H1 (cell line): Measurements from ENCODE around the gene BZW2. TPM values are rescaled to one million over a fixed set of nuclear protein-coding genes. Genes with fewer than 3 reads are reported as not detected.

Experiments
- CTCF ChIA-PET: fragments of 300-600 bp; sonication (Branson Sonifier 250); formaldehyde crosslinking; loops from one replicate; lab custom pipeline; 2021; ENCODE audit not compliant: partially characterized antibody; lab: Charles Lee
- POLR2A ChIA-PET: fragments of 300-600 bp; sonication (Branson Sonifier 250); formaldehyde crosslinking; loops from one replicate; lab custom pipeline; 2021; ENCODE audit warnings: inconsistent platforms; ENCODE audit not compliant: partially characterized antibody; lab: Charles Lee
- DNase-seq, 2 experiments: peaks; one replicate each; pipeline versions ENCODE4 v3.0.0 to v3.0.0-alpha.2; 2010 to 2022; ENCODE audit warnings: low spot score in 2 of 2, low read depth in 1 of 2, mixed read lengths in 1 of 2
- FAIRE-seq: peaks from 2 replicates; lab custom pipeline; 2011; peaks lifted over from hg19 to GRCh38; lab: Jason Lieb, UNC
- H2AFZ ChIP-seq: 2 replicates; pipeline ENCODE4 v1.8.1; 2012; ENCODE audit warnings: low read length, inconsistent platforms
- H2AK5ac ChIP-seq: 2 replicates; pipeline ENCODE4 v1.6.1; 2013; ENCODE audit warnings: low read depth, low read length
- H2BK120ac ChIP-seq: replicated peaks from 2 replicates; pipeline ENCODE3; 2013; ENCODE audit warnings: low read depth, low read length, inconsistent platforms
- H2BK12ac ChIP-seq: 2 replicates; pipeline ENCODE4 v1.6.1; 2013; ENCODE audit warnings: low read depth, low read length
- H2BK15ac ChIP-seq: 2 replicates; pipeline ENCODE4 v1.6.1; 2013; ENCODE audit warnings: low read length
- H2BK20ac ChIP-seq: 2 replicates; pipeline ENCODE4 v1.6.1; 2013; ENCODE audit warnings: low read length
- H2BK5ac ChIP-seq: 2 replicates; pipeline ENCODE4 v1.6.1; 2013; ENCODE audit warnings: low read depth, low read length
- H3K14ac ChIP-seq: 2 replicates; pipeline ENCODE4 v1.6.1; 2013; ENCODE audit warnings: inconsistent platforms; ENCODE audit not compliant: insufficient read length
- H3K18ac ChIP-seq: 2 replicates; pipeline ENCODE4 v1.6.1; 2013; ENCODE audit warnings: low read length; ENCODE audit errors: extremely low read depth
- H3K23ac ChIP-seq: 2 replicates; pipeline ENCODE4 v1.6.1; 2013; ENCODE audit warnings: inconsistent platforms; ENCODE audit not compliant: insufficient read length
- H3K23me2 ChIP-seq: 2 replicates; pipeline ENCODE4 v1.6.1; 2013; ENCODE audit warnings: low read depth, low read length
- H3K27ac ChIP-seq: 2 replicates; pipeline ENCODE4 v1.6.1; 2011; ENCODE audit warnings: low read depth, low read length, inconsistent platforms
- H3K27me3 ChIP-seq, 4 experiments: replicated peaks in 1 of 4; 1 replicate in 1 of 4; 2 replicates in 3 of 4; pipeline versions ENCODE4 v1.6.1 to v1.8.1; 2011 to 2013; ENCODE audit warnings: low read length in 3 of 4, mild to moderate bottlenecking in 3 of 4, inconsistent platforms in 2 of 4, mixed read lengths in 2 of 4, moderate library complexity in 1 of 4; ENCODE audit not compliant: control insufficient read depth in 3 of 4, insufficient read depth in 3 of 4; ENCODE audit errors: extremely low read depth in 1 of 4
- H3K36me3 ChIP-seq, 4 experiments: 2 replicates each; pipeline versions ENCODE4 v1.6.1 to v1.8.1; 2011 to 2013; ENCODE audit warnings: mild to moderate bottlenecking in 4 of 4, low read length in 3 of 4, moderate library complexity in 2 of 4, control low read depth in 1 of 4, inconsistent platforms in 1 of 4; ENCODE audit not compliant: insufficient read depth in 4 of 4, control insufficient read depth in 2 of 4
- H3K4ac ChIP-seq: replicated peaks from 2 replicates; pipeline ENCODE3; 2013; ENCODE audit warnings: low read length, low read depth, mixed read lengths, inconsistent platforms; ENCODE audit not compliant: insufficient read length
- H3K4me1 ChIP-seq, 4 experiments: replicated peaks in 1 of 4; 1 replicate in 1 of 4; 2 replicates in 3 of 4; pipeline versions ENCODE4 v1.6.1 to v1.8.1; 2011 to 2013; ENCODE audit warnings: low read length in 3 of 4, inconsistent platforms in 2 of 4, mixed read lengths in 1 of 4; ENCODE audit not compliant: insufficient read depth in 4 of 4, control insufficient read depth in 3 of 4
- H3K4me2 ChIP-seq, 2 experiments: 2 replicates each; pipeline versions ENCODE4 v1.6.1 to v1.8.1; 2011 to 2013; ENCODE audit warnings: low read depth in 2 of 2, low read length in 2 of 2, control low read depth in 1 of 2, inconsistent platforms in 1 of 2, mild to moderate bottlenecking in 1 of 2; ENCODE audit not compliant: insufficient read depth in 1 of 2
- H3K4me3 ChIP-seq, 4 experiments: fragments of 200-600, 300-600 bp in 1 of 4; sonication (generic), shearing (Covaris generic), sonication (Bioruptor Twin) in 1 of 4; 2 replicates each; pipeline versions ENCODE4 v1.5.1 to v1.8.1; 2011 to 2016; ENCODE audit warnings: low read length in 4 of 4, low read depth in 3 of 4, control low read depth in 2 of 4, inconsistent platforms in 2 of 4, mild to moderate bottlenecking in 2 of 4, mixed read lengths in 1 of 4, moderate library complexity in 1 of 4; ENCODE audit not compliant: insufficient read depth in 2 of 4; ENCODE audit errors: extremely low read depth in 1 of 4
- H3K56ac ChIP-seq: replicated peaks from 2 replicates; pipeline ENCODE3; 2013; ENCODE audit warnings: low read depth, mild to moderate bottlenecking, mixed read lengths, low read length, inconsistent platforms; ENCODE audit not compliant: insufficient read length
- H3K79me1 ChIP-seq: 2 replicates; pipeline ENCODE4 v1.6.1; 2013; ENCODE audit warnings: low read depth, low read length, control low read depth
- H3K79me2 ChIP-seq, 2 experiments: 2 replicates each; pipeline versions ENCODE4 v1.6.1 to v1.8.1; 2012 to 2013; ENCODE audit warnings: low read length in 2 of 2, mild to moderate bottlenecking in 2 of 2, inconsistent platforms in 1 of 2; ENCODE audit not compliant: insufficient read depth in 2 of 2, control insufficient read depth in 1 of 2
- H3K9ac ChIP-seq, 4 experiments: replicated peaks in 1 of 4; 1 replicate in 1 of 4; 2 replicates in 3 of 4; pipeline versions ENCODE4 v1.6.1 to v1.8.1; 2011 to 2013; ENCODE audit warnings: low read depth in 3 of 4, low read length in 3 of 4, control low read depth in 2 of 4, mild to moderate bottlenecking in 2 of 4, moderate library complexity in 2 of 4, inconsistent platforms in 1 of 4; ENCODE audit errors: extremely low read depth in 1 of 4
- H3K9me3 ChIP-seq, 2 experiments: 2 replicates each; pipeline versions ENCODE4 v1.6.1 to v1.8.1; 2012 to 2013; ENCODE audit warnings: mild to moderate bottlenecking in 2 of 2, moderate library complexity in 2 of 2, control low read depth in 1 of 2, inconsistent platforms in 1 of 2, low read depth in 1 of 2, low read length in 1 of 2, mixed read lengths in 1 of 2; ENCODE audit not compliant: insufficient read depth in 2 of 2
- H4K20me1 ChIP-seq, 2 experiments: replicated peaks in 1 of 2; 2 replicates each; pipeline versions ENCODE3 to v1.8.1; 2011 to 2013; ENCODE audit warnings: inconsistent platforms in 2 of 2, low read length in 2 of 2, mild to moderate bottlenecking in 1 of 2; ENCODE audit not compliant: insufficient read depth in 2 of 2, control insufficient read depth in 1 of 2
- H4K5ac ChIP-seq: 2 replicates; pipeline ENCODE4 v1.6.1; 2013; ENCODE audit warnings: low read length, low read depth, mixed read lengths, inconsistent platforms; ENCODE audit not compliant: insufficient read length
- H4K8ac ChIP-seq: 2 replicates; pipeline ENCODE4 v1.8.0; 2013; ENCODE audit warnings: mild to moderate bottlenecking, moderate library complexity, low read length, inconsistent platforms; ENCODE audit not compliant: insufficient read depth; ENCODE audit errors: extremely low read depth
- H4K91ac ChIP-seq: replicated peaks from 2 replicates; pipeline ENCODE3; 2013; ENCODE audit warnings: low read length, mixed read lengths, inconsistent platforms; ENCODE audit not compliant: insufficient read length
- CREB1 ChIP-seq: IDR thresholded peaks from 2 replicates; pipeline ENCODE4 v1.6.1; 2012; ENCODE audit warnings: inconsistent platforms
- CTBP2 ChIP-seq: IDR thresholded peaks from 2 replicates; pipeline ENCODE4 v1.7.0; 2011; ENCODE audit warnings: borderline replicate concordance, mild to moderate bottlenecking, moderate library complexity, mixed read lengths, low read length; ENCODE audit not compliant: insufficient read depth, insufficient read length
- EP300 ChIP-seq, 2 experiments: IDR thresholded peaks; 1 replicate in 1 of 2; 2 replicates in 1 of 2; pipeline ENCODE4 v1.6.1; 2011 to 2012; ENCODE audit warnings: low read depth in 2 of 2, low read length in 2 of 2, mild to moderate bottlenecking in 2 of 2, borderline replicate concordance in 1 of 2, inconsistent platforms in 1 of 2, moderate library complexity in 1 of 2
- HDAC2 ChIP-seq, 2 experiments: fragments of 300-600 bp in 1 of 2; sonication (generic) in 1 of 2; IDR thresholded peaks; 2 replicates each; pipeline ENCODE4 v1.6.1; 2011 to 2012; ENCODE audit warnings: low read depth in 2 of 2, low read length in 2 of 2, mild to moderate bottlenecking in 2 of 2, moderate library complexity in 2 of 2, borderline replicate concordance in 1 of 2, inconsistent platforms in 1 of 2
- JUND ChIP-seq: IDR thresholded peaks from 2 replicates; pipeline ENCODE4 v1.6.1; 2011; ENCODE audit warnings: mild to moderate bottlenecking, improper control_type of control experiment, low read length
- POLR2A ChIP-seq, 2 experiments: IDR thresholded peaks; 1 replicate in 1 of 2; 2 replicates in 1 of 2; pipeline ENCODE4 v1.6.1; 2011; ENCODE audit warnings: low read depth in 2 of 2, low read length in 2 of 2, mild to moderate bottlenecking in 2 of 2; ENCODE audit errors: control extremely low read depth in 1 of 2
- SIN3A ChIP-seq, 2 experiments: IDR thresholded peaks in 1 of 2; conservative IDR thresholded peaks in 1 of 2; 2 replicates each; pipeline ENCODE4 v1.6.1; 2011 to 2012; ENCODE audit warnings: low read length in 2 of 2, improper control_type of control experiment in 1 of 2, low read depth in 1 of 2, mild to moderate bottlenecking in 1 of 2
- WGBS, 2 experiments: shearing (Covaris generic) in 1 of 2; methylation state at CpG; one replicate each; pipeline versions ENCODE4 v1.1.6 to v1.1.7; 2013 to 2015; ENCODE audit warnings: low lambda C conversion rate in 2 of 2, mixed read lengths in 2 of 2, inconsistent platforms in 1 of 2, low coverage in 1 of 2, missing lambda C conversion rate in 1 of 2; ENCODE audit not compliant: insufficient replicate concordance in 2 of 2, insufficient coverage in 1 of 2, insufficient read length in 1 of 2; ENCODE audit errors: extremely low coverage in 1 of 2, missing lambda C conversion rate in 1 of 2; 5-methylcytosine and 5-hydroxymethylcytosine counted together
- polyA plus RNA-seq, 7 experiments: library from polyadenylated mRNA; depleted of rRNA in 3 of 7; stranded (reverse) in 5 of 7; unstranded in 2 of 7; fragments of >200 nt in 5 of 7; fragments of 200-250 nt in 2 of 7; gene quantifications; 1 replicate in 5 of 7; 2 replicates in 1 of 7; 4 replicates in 1 of 7; pipeline versions ENCODE4 v1.2.1 to v1.2.3, GENCODE V29; 2011 to 2013; ENCODE audit warnings: missing spikeins in 2 of 7, mixed read lengths in 2 of 7
- total RNA-seq: library from RNA; stranded (reverse); fragmentation: NEBNext Ultra II Directional; extraction: Animal tissue kit (Norgen Biotek cat#: 25700); gene quantifications from 2 replicates; pipeline ENCODE4 v1.2.1, GENCODE V29; 2021
- TF ChIP-seq, protein P1 (sequence below): IDR thresholded peaks from 2 replicates; pipeline ENCODE4 v1.6.1; 2011; ENCODE audit warnings: low read depth, mild to moderate bottlenecking, low read length; ENCODE audit not compliant: insufficient read depth
- TF ChIP-seq, protein P2 (sequence below), 3 experiments: IDR thresholded peaks; 1 replicate in 2 of 3; 2 replicates in 1 of 3; pipeline versions ENCODE4 v1.5.1 to v1.6.1; 2011; ENCODE audit warnings: low read length in 3 of 3, mild to moderate bottlenecking in 3 of 3, inconsistent platforms in 2 of 3, low read depth in 1 of 3, moderate library complexity in 1 of 3; ENCODE audit not compliant: insufficient read depth in 1 of 3; ENCODE audit errors: control extremely low read depth in 1 of 3

The BZW2 gene
- total and polyA plus RNA-seq, 2 of the 8 experiments (the other 6 are each of a cell fraction or from before 2014, with no cell fraction given), result 32.3 to 103 TPM

DNA sequence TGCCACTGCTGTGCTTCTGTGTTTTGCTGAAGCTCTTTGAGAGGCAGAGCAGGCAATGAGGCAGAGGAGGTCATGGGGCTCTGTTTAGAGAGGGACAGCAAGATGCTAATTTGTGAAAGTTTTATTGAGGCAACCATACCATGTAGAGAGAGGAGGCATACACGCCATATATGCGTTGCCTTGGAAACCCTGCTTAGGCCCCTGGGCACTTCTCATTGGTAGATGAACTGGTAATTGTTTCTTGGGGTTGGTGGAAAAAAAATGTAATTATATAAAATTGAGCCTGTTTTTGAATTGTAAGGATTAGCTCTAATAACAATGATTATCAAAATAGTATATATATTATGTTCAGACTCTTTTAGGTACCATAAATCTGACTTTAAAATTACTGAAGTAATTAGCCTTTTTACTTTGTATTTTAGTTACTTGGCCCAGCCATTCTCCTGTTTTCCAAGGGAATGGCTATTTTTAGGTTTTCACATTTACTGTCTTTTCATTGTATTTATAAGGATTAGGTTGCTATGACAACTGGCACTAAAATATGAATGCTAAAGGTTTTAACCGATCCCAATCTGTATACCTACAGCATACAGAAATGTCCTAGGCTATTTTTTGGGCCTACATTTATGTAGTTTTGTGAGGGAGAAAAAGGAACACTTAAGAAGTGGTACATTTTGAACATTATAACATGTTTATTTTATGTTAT lies 52.4 kb downstream of the BZW2 start:
- Histone ChIP-seq H3K27ac (no peak overlapping the region), H3K23ac (no peak overlapping the region), H4K20me1 (peaks cover 0 to 2% of the 10 kb centered on the region in 2 experiments), H3K79me2 (no peaks in the 10 kb centered on the region), H3K4me1 (no peaks in the 10 kb centered on the region), H3K56ac (no peak overlapping the region), H2BK20ac (no peak overlapping the region), H2AFZ (no peak overlapping the region), H2AK5ac (no peak overlapping the region), H3K36me3 (peaks cover 9 to 63% (median 29%) of the 10 kb centered on the region in 4 experiments), H4K91ac (no peak overlapping the region), H3K23me2 (no peaks in the 10 kb centered on the region), H3K9ac (no peak overlapping the region), H2BK12ac (no peak overlapping the region), H2BK120ac (no peak overlapping the region), H4K5ac (no peak overlapping the region), H3K18ac (no peak overlapping the region), H3K9me3 (no peaks in the 10 kb centered on the region), H3K27me3 (no peaks in the 10 kb centered on the region), H3K4me2 (no peak overlapping the region), H3K4me3 (no peak overlapping the region), H2BK15ac (no peak overlapping the region), H3K79me1 (no peaks in the 10 kb centered on the region), H3K14ac (no peak overlapping the region), H2BK5ac (no peak overlapping the region), H4K8ac (no peak overlapping the region), H3K4ac (no peak overlapping the region)
- ChIA-PET POLR2A (no interaction called here), CTCF (interaction anchor here (1.4 to 1.5 kb wide), 2 partner anchors 101 to 223 kb away, joined by 3 read pairs; no protein-coding TSS in a partner anchor)
- WGBS, 2 experiments, result 90% methylated on average over 3 of the region's 3 CpGs; no CpG with 5 or more reads in 1 of the 2 experiments
- FAIRE-seq, result no peak
- no peak for DNase-seq
- TF ChIP-seq EP300 (IDR thresholded peaks at IDR 0.05; ENCODE audit: borderline replicate concordance in 1 of 2, low read depth in 2 of 2, low read length in 2 of 2) (no peak), CREB1 (no peak), JUND (no peak), HDAC2 (IDR thresholded peaks at IDR 0.05; ENCODE audit: borderline replicate concordance in 1 of 2, low read depth in 2 of 2, low read length in 2 of 2) (no peak), POLR2A (IDR thresholded peaks at IDR 0.05; ENCODE audit: control extremely low read depth in 1 of 2, low read depth in 2 of 2, low read length in 2 of 2) (no peak), CTBP2 (no peak), SIN3A (conservative IDR thresholded peaks at IDR 0.05 in 1 of 2, IDR thresholded peaks at IDR 0.05 in 1 of 2; ENCODE audit: low read depth in 1 of 2, low read length in 2 of 2) (no peak)
- TF ChIP-seq, protein P1, sequence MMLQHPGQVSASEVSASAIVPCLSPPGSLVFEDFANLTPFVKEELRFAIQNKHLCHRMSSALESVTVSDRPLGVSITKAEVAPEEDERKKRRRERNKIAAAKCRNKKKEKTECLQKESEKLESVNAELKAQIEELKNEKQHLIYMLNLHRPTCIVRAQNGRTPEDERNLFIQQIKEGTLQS, result no peak
- TF ChIP-seq, protein P2, sequence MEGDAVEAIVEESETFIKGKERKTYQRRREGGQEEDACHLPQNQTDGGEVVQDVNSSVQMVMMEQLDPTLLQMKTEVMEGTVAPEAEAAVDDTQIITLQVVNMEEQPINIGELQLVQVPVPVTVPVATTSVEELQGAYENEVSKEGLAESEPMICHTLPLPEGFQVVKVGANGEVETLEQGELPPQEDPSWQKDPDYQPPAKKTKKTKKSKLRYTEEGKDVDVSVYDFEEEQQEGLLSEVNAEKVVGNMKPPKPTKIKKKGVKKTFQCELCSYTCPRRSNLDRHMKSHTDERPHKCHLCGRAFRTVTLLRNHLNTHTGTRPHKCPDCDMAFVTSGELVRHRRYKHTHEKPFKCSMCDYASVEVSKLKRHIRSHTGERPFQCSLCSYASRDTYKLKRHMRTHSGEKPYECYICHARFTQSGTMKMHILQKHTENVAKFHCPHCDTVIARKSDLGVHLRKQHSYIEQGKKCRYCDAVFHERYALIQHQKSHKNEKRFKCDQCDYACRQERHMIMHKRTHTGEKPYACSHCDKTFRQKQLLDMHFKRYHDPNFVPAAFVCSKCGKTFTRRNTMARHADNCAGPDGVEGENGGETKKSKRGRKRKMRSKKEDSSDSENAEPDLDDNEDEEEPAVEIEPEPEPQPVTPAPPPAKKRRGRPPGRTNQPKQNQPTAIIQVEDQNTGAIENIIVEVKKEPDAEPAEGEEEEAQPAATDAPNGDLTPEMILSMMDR (IDR thresholded peaks at IDR 0.05; ENCODE audit: control extremely low read depth in 1 of 3, insufficient read depth in 1 of 3, low read depth in 1 of 3, low read length in 3 of 3), result no peak
